A549 (cell line): ENCODE results near the gene NDUFS2. TPM values are rescaled to one million over a fixed set of nuclear protein-coding genes. Genes with fewer than 3 reads are reported as not detected.

Source experiments
- ATAC-seq, 2 experiments: fragments of 200-7000 bp in 1 of 2; fragments of >200 bp in 1 of 2; cut with Nextera tagmentation in 1 of 2; cut with Tn5 transposase in 1 of 2; 3 replicates each; pipeline versions ENCODE4 v1.8.0 to v1.9.1; 2018 to 2020; ENCODE audit warnings: mild to moderate bottlenecking in 1 of 2, moderate library complexity in 1 of 2
- CTCF ChIA-PET: fragments of 300-600 bp; sonication (Branson Sonifier 250); formaldehyde crosslinking; extraction: SDS; loops from one replicate; lab custom pipeline; 2021; ENCODE audit warnings: antibody characterized with exemption, inconsistent platforms; lab: Yijun Ruan, JAX
- POLR2A ChIA-PET: fragments of 350-600 bp; formaldehyde crosslinking; extraction: SDS; loops from one replicate; lab custom pipeline; 2021; ENCODE audit warnings: antibody characterized with exemption, inconsistent platforms; lab: Yijun Ruan, JAX
- DNase-seq, 2 experiments: peaks; one replicate each; pipeline versions ENCODE4 v3.0.0 to v3.0.0-alpha.2; 2011 to 2016; ENCODE audit warnings: low read depth in 1 of 2, low spot score in 1 of 2
- FAIRE-seq: peaks from 2 replicates; lab custom pipeline; 2011; peaks lifted over from hg19 to GRCh38; lab: Jason Lieb, UNC
- H3K27ac ChIP-seq, 2 experiments: fragments of >200 bp; sonication (Bioruptor Twin); formaldehyde crosslinking; 3 replicates each; pipeline ENCODE4 v1.5.1; 2016 to 2017
- H3K4me1 ChIP-seq: fragments of >200 bp; sonication (Bioruptor Twin); formaldehyde crosslinking; 3 replicates; pipeline ENCODE4 v1.6.1; 2016
- H3K4me2 ChIP-seq: fragments of >200 bp; sonication (Bioruptor Twin); formaldehyde crosslinking; 3 replicates; pipeline ENCODE4 v1.6.1; 2016
- H3K4me3 ChIP-seq: fragments of >200 bp; sonication (Bioruptor Twin); formaldehyde crosslinking; 3 replicates; pipeline ENCODE4 v1.5.1; 2016
- H3K9me3 ChIP-seq: fragments of >200 bp; sonication (Bioruptor Twin); formaldehyde crosslinking; 3 replicates; pipeline ENCODE4 v1.6.1; 2016
- BHLHE40 ChIP-seq: IDR thresholded peaks from 2 replicates; pipeline ENCODE4 v1.6.1; 2012; ENCODE audit warnings: low read depth, low read length, inconsistent platforms
- CBX8 ChIP-seq: fragments of 200-600 bp; sonication (generic); IDR thresholded peaks from 2 replicates; pipeline ENCODE4 v1.6.1; 2016
- CEBPB ChIP-seq, 2 experiments: fragments of >200 bp in 1 of 2; sonication (Bioruptor Twin) in 1 of 2; formaldehyde crosslinking in 1 of 2; IDR thresholded peaks; 2 replicates each; pipeline ENCODE4 v1.6.1; 2012 to 2016
- CHD2 ChIP-seq: fragments of 150-350 bp; IDR thresholded peaks from 2 replicates; pipeline ENCODE4 v1.6.1; 2014; ENCODE audit warnings: low read length; ENCODE audit not compliant: partially characterized antibody
- CTCF ChIP-seq: fragments of >200 bp; sonication (Bioruptor Twin); formaldehyde crosslinking; IDR thresholded peaks from 3 replicates; pipeline ENCODE4 v1.5.1; 2016
- EHF ChIP-seq: fragments of 250-450 bp; sonication (Bioruptor Pico); IDR thresholded peaks from 2 replicates; pipeline ENCODE4 v1.5.0; 2020; ENCODE audit warnings: mild to moderate bottlenecking
- ELK1 ChIP-seq: fragments of 150-350 bp; IDR thresholded peaks from 2 replicates; pipeline ENCODE4 v1.6.1; 2014; ENCODE audit warnings: low read depth, mild to moderate bottlenecking, low read length
- EP300 ChIP-seq, 2 experiments: fragments of >200 bp; sonication (Bioruptor Twin); formaldehyde crosslinking; IDR thresholded peaks; 2 replicates in 1 of 2; 3 replicates in 1 of 2; pipeline ENCODE4 v1.6.1; 2016 to 2017
- FOXS1 ChIP-seq: fragments of 250-450 bp; sonication (Bioruptor Pico); IDR thresholded peaks from 2 replicates; pipeline ENCODE4 v1.5.0; 2020; ENCODE audit warnings: mild to moderate bottlenecking, moderate library complexity
- GATA3 ChIP-seq: IDR thresholded peaks from 2 replicates; pipeline ENCODE4 v1.6.1; 2012; ENCODE audit warnings: borderline replicate concordance
- HDAC2 ChIP-seq: fragments of 200-600 bp; sonication (generic); IDR thresholded peaks from 2 replicates; pipeline ENCODE4 v1.6.1; 2016
- HOXA7 ChIP-seq: fragments of 250-450 bp; sonication (Bioruptor Pico); IDR thresholded peaks from 2 replicates; pipeline ENCODE4 v1.5.0; 2020; ENCODE audit warnings: mild to moderate bottlenecking, moderate library complexity
- KDM1A ChIP-seq: fragments of 200-600 bp; sonication (generic); IDR thresholded peaks from 2 replicates; pipeline ENCODE4 v1.6.1; 2016; ENCODE audit warnings: low read depth, mild to moderate bottlenecking
- KDM5A ChIP-seq: fragments of 200-600 bp; sonication (generic); IDR thresholded peaks from 2 replicates; pipeline ENCODE4 v1.6.1; 2016; ENCODE audit warnings: antibody characterized with exemption, mild to moderate bottlenecking
- MAFK ChIP-seq: fragments of 450-650 bp; IDR thresholded peaks from 2 replicates; pipeline ENCODE4 v1.6.1; 2014; ENCODE audit not compliant: partially characterized antibody
- MAX ChIP-seq: IDR thresholded peaks from 2 replicates; pipeline ENCODE4 v1.6.1; 2012
- MAZ ChIP-seq: fragments of 150-350 bp; IDR thresholded peaks from 2 replicates; pipeline ENCODE4 v1.6.1; 2014; ENCODE audit warnings: antibody characterized with exemption, low read depth, low read length, borderline replicate concordance
- POLR2A ChIP-seq: IDR thresholded peaks from 2 replicates; pipeline ENCODE4 v1.6.1; 2012; ENCODE audit warnings: mild to moderate bottlenecking, low read length
- RAD21 ChIP-seq, 2 experiments: fragments of >200 bp in 1 of 2; sonication (Bioruptor Twin) in 1 of 2; formaldehyde crosslinking in 1 of 2; IDR thresholded peaks in 1 of 2; conservative IDR thresholded peaks in 1 of 2; 2 replicates in 1 of 2; 3 replicates in 1 of 2; pipeline ENCODE4 v1.6.1; 2012 to 2018; ENCODE audit warnings: inconsistent platforms in 1 of 2
- RARB ChIP-seq: fragments of 250-450 bp; sonication (Bioruptor Pico); IDR thresholded peaks from 2 replicates; pipeline ENCODE4 v1.8.0; 2021; ENCODE audit warnings: mild to moderate bottlenecking, moderate library complexity
- SMC3 ChIP-seq: fragments of >200 bp; sonication (Bioruptor Twin); formaldehyde crosslinking; IDR thresholded peaks from 3 replicates; pipeline ENCODE4 v1.6.1; 2018; ENCODE audit warnings: inconsistent platforms
- SREBF2 ChIP-seq: fragments of 450-650 bp; IDR thresholded peaks from 2 replicates; pipeline ENCODE4 v1.6.1; 2014; ENCODE audit warnings: mild to moderate bottlenecking, moderate library complexity
- ZC3H11A ChIP-seq: fragments of 450-650 bp; IDR thresholded peaks from 2 replicates; pipeline ENCODE4 v1.6.1; 2014; ENCODE audit warnings: antibody characterized with exemption, mild to moderate bottlenecking
- ZFP36 ChIP-seq: fragments of 450-650 bp; IDR thresholded peaks from 2 replicates; pipeline ENCODE4 v1.6.1; 2014; ENCODE audit warnings: borderline replicate concordance; ENCODE audit not compliant: partially characterized antibody
- ZNF302 ChIP-seq: fragments of 250-450 bp; sonication (Bioruptor Pico); IDR thresholded peaks from 2 replicates; pipeline ENCODE4 v1.9.0; 2021; ENCODE audit warnings: inconsistent platforms, mild to moderate bottlenecking, moderate library complexity
- WGBS: methylation state at CpG from one replicate; pipeline ENCODE4 v1.1.6; 2017; ENCODE audit errors: missing lambda C conversion rate; 5-methylcytosine and 5-hydroxymethylcytosine counted together
- polyA plus RNA-seq, 4 experiments: library from polyadenylated mRNA; depleted of rRNA in 3 of 4; stranded (reverse); fragments of >200 nt; fragmentation: RNase III in 1 of 4; extraction: RNeasy Plus Mini Kit Qiagen cat#74134 plus additional on column Dnase treatment in 1 of 4; gene quantifications; 2 replicates in 3 of 4; 3 replicates in 1 of 4; pipeline ENCODE4 v1.2.3, GENCODE V29; 2011 to 2017

Gene NDUFS2
- polyA plus RNA-seq, 2 of the 4 experiments (the other 2 are of a cell fraction): 142 to 144 TPM

- no peak for TF ChIP-seq MAX
- TF ChIP-seq SREBF2: no peak
- no peak for TF ChIP-seq RARB (CRISPR knock-in tag)
- no peak for TF ChIP-seq GATA3
- TF ChIP-seq HDAC2: no peak
- no peak for TF ChIP-seq EP300 (IDR thresholded peaks at IDR 0.05)
- TF ChIP-seq EHF (CRISPR knock-in tag): no peak
- TF ChIP-seq CTCF: no peak
- TF ChIP-seq CBX8: no peak
Measured at GRCh38 chr1:161162052-161162451, 40.1 kb upstream of the NDUFS2 start (continued).

- no peak overlapping the region for H3K27ac ChIP-seq
- H3K4me1 ChIP-seq: peaks cover 26% of the 10 kb centered on the region
- no peaks in the 10 kb centered on the region for H3K9me3 ChIP-seq
- ChIA-PET CTCF (no interaction called here), POLR2A (no interaction called here)
- H3K4me2 ChIP-seq: no peak overlapping the region
- DNase-seq: no peak
- no peak for FAIRE-seq
- 97% methylated on average over 10 of the region's 10 CpGs for WGBS
- TF ChIP-seq CHD2: no peak
- no peak for TF ChIP-seq ZNF302 (CRISPR knock-in tag)
- TF ChIP-seq POLR2A: no peak
- TF ChIP-seq FOXS1 (CRISPR knock-in tag): no peak
- no peak for TF ChIP-seq KDM1A
- TF ChIP-seq ZC3H11A: no peak
- no peak for TF ChIP-seq MAFK
- TF ChIP-seq RAD21 (conservative IDR thresholded peaks at IDR 0.05 in 1 of 2, IDR thresholded peaks at IDR 0.05 in 1 of 2): no peak
- no peak for TF ChIP-seq CEBPB (IDR thresholded peaks at IDR 0.05)
- no peak for TF ChIP-seq ZFP36
- TF ChIP-seq MAZ: no peak
- no peak for TF ChIP-seq SMC3
- no peak for TF ChIP-seq BHLHE40
- no peak for TF ChIP-seq KDM5A
- no peak for TF ChIP-seq HDAC2
- ATAC-seq: no peak
- no peak overlapping the region for H3K4me3 ChIP-seq
Measured at GRCh38 chr1:161162806-161163205, 39.4 kb upstream of the NDUFS2 start.

- CTCF ChIA-PET: interaction anchor here (3.6 to 5.3 kb wide), 2 partner anchors 9 to 219 kb away, joined by 28 to 59 read pairs; partner anchors contain the start of gene UFC1
- Histone ChIP-seq H3K4me1 (peaks cover 23% of the 10 kb centered on the region), H3K27ac (no peak overlapping the region), H3K4me2 (no peak overlapping the region), H3K9me3 (no peaks in the 10 kb centered on the region), H3K4me3 (no peak overlapping the region)
- FAIRE-seq (no peak), ATAC-seq (no peak), DNase-seq (no peak)
- POLR2A ChIA-PET: no interaction called here
- WGBS: 98% methylated on average over 5 of the region's 5 CpGs
- TF ChIP-seq HOXA7 (CRISPR knock-in tag) (no peak), ELK1 (no peak), CHD2 (no peak), KDM5A (no peak)
Measured at GRCh38 chr1:161163793-161164192, 38.4 kb upstream of the NDUFS2 start.
